ENCODE results near the gene MROH2A. TPM values are rescaled to one million over a fixed set of nuclear protein-coding genes. Genes with fewer than 3 reads are reported as not detected.
A peak's percentile ranks its signal among the peaks of the same experiment; 100 is the strongest.

The MROH2A gene
- total and polyA plus RNA-seq, 7 experiments from 2014 or later, result not detected

DNA sequence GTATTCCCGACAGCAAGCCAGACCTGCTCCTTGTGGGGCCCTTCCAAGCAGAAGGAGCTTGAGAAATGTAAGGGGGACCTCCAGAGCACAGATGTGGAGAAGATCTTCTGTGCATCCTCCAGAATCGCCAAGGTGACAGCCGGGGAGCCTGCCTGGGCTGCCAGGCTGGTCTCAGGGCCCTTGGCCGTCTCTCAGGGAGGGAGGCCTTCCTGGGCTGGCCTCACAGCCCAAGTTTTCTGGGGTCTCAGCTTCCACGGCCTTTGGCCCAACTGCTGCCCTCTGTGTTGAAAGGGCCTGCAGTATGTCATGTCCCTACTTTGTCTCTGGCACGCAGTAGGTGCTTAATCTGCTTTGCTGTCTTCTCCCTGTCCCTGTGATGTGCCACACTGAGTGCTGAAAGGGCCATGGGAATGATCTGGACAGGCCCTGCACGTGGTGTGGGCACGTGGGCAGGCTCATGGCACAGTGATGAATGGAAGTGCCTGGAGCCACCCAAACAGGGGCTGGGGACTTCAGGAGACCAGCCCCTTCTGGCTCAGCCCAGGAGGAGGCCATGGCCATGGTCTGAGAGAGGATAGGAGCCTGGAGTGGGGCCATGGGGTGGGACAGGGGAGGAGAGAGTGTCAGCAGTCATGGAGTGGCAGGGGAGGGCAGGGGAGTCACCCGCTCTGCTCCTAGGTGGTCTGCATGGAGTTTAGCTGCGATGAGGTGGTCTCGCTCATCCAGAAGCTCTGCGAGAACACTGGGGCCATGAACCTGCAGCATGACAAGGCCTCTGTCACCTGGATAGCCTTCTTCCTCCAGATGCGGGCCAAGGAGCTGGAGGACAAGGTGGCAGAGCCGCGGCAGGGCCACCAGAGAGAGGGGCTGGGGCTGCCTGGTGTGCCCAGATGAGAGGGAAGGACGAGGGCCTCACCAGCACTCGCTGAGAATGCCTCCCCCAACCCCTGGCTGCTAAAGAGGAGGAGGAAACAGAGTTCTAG is 40.8 kb downstream of the MROH2A start:
- DNase-seq (peak in 1 of 9 donors; percentile 2), ATAC-seq (no peak)
- Mint-ChIP-seq H3K9me3 (peaks cover 0 to 1% (median 0%) of the 10 kb centered on the region in 11 donors), H3K4me1 (no peaks in the 10 kb centered on the region), H3K27ac (no peak overlapping the region), H3K4me3 (no peak overlapping the region), H3K27me3 (peaks cover 0 to 20% (median 5%) of the 10 kb centered on the region in 5 donors), H3K36me3 (no peaks in the 10 kb centered on the region)
- Histone ChIP-seq H3K9me3 (ENCODE audit: control insufficient read depth in 2 of 3, low read length in 3 of 3) (no peaks in the 10 kb centered on the region), H3K4me1 (ENCODE audit: control insufficient read depth in 2 of 2, insufficient read depth in 2 of 2, low read length in 2 of 2) (no peaks in the 10 kb centered on the region), H3K27me3 (ENCODE audit: control insufficient read depth in 2 of 2, insufficient read depth in 2 of 2, low read length in 2 of 2) (no peaks in the 10 kb centered on the region), H3K36me3 (ENCODE audit: control insufficient read depth in 2 of 3, insufficient read depth in 3 of 3, low read length in 3 of 3) (no peaks in the 10 kb centered on the region), H3K4me3 (ENCODE audit: low read length) (no peak overlapping the region), H3K27ac (ENCODE audit: low read depth, low read length) (no peak overlapping the region)
- CTCF ChIA-PET, result no interaction called here
- intact Hi-C loops (cut with micrococcal nuclease), result no loop called here
- POLR2A ChIA-PET, result no interaction called here

- Mint-ChIP-seq H3K9me3 (peaks cover 0 to 1% (median 0%) of the 10 kb centered on the region in 11 donors), H3K4me3 (no peak overlapping the region), H3K36me3 (no peaks in the 10 kb centered on the region), H3K4me1 (no peaks in the 10 kb centered on the region), H3K27ac (peak overlapping the region in 1 of 9 donors; percentile 72), H3K27me3 (peaks cover 0 to 16% (median 5%) of the 10 kb centered on the region in 5 donors)
- Histone ChIP-seq H3K36me3 (ENCODE audit: control insufficient read depth in 2 of 3, insufficient read depth in 3 of 3, low read length in 3 of 3) (no peaks in the 10 kb centered on the region), H3K27ac (ENCODE audit: low read depth, low read length) (no peak overlapping the region), H3K4me1 (ENCODE audit: control insufficient read depth in 2 of 2, insufficient read depth in 2 of 2, low read length in 2 of 2) (no peaks in the 10 kb centered on the region), H3K9me3 (ENCODE audit: control insufficient read depth in 2 of 3, low read length in 3 of 3) (no peaks in the 10 kb centered on the region), H3K27me3 (ENCODE audit: control insufficient read depth in 2 of 2, insufficient read depth in 2 of 2, low read length in 2 of 2) (no peaks in the 10 kb centered on the region), H3K4me3 (ENCODE audit: low read length) (no peak overlapping the region)
- POLR2A ChIA-PET, result no interaction called here
- DNase-seq, result no peak
- intact Hi-C loops (cut with micrococcal nuclease), result no loop called here
- ATAC-seq, result no peak
- CTCF ChIA-PET, result no interaction called here
These were observed 42.0 kb downstream of the MROH2A start for GRCh38 chr2:233819884-233820773.

DNA sequence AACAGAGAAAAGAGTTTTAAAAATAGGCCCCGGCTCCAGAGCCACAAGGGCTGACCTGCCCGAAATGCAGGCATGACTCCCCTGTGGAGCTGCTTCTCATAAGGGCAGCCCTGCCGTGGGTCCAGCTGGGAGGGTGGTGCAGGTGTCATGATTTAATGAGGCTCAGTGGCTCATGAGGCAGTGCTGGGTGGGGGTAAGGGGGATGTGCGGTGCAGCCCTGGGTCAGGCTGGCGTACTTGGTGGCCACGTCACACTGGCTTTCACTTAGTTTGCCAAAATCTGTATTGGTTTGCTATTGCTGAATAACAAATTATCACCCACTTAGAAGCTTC is 42.6 kb downstream of the MROH2A start:
- ATAC-seq, result no peak
- H3K36me3 Mint-ChIP-seq, result no peaks in the 10 kb centered on the region
- CTCF ChIA-PET, result no interaction called here

GRCh38 chr2:233821196-233821595 is 43.1 kb downstream of the MROH2A start:
- peaks cover 0 to 15% (median 5%) of the 10 kb centered on the region in 5 donors for H3K27me3 Mint-ChIP-seq
- Histone ChIP-seq H3K27ac (ENCODE audit: low read depth, low read length) (no peak overlapping the region), H3K4me3 (ENCODE audit: low read length) (no peak overlapping the region), H3K4me1 (ENCODE audit: control insufficient read depth in 2 of 2, insufficient read depth in 2 of 2, low read length in 2 of 2) (no peaks in the 10 kb centered on the region), H3K36me3 (ENCODE audit: control insufficient read depth in 2 of 3, insufficient read depth in 3 of 3, low read length in 3 of 3) (no peaks in the 10 kb centered on the region), H3K27me3 (ENCODE audit: control insufficient read depth in 2 of 2, insufficient read depth in 2 of 2, low read length in 2 of 2) (no peaks in the 10 kb centered on the region), H3K9me3 (ENCODE audit: control insufficient read depth in 2 of 3, low read length in 3 of 3) (no peaks in the 10 kb centered on the region)
- no peak overlapping the region for H3K4me3 Mint-ChIP-seq
- intact Hi-C loops (cut with micrococcal nuclease), result no loop called here
- ChIA-PET CTCF (no interaction called here), POLR2A (no interaction called here)
- no peak overlapping the region for H3K27ac Mint-ChIP-seq
- H3K4me1 Mint-ChIP-seq, result no peaks in the 10 kb centered on the region
- H3K36me3 Mint-ChIP-seq, result no peaks in the 10 kb centered on the region
- DNase-seq (no peak), ATAC-seq (no peak)
- peaks cover 0 to 4% (median 0%) of the 10 kb centered on the region in 11 donors for H3K9me3 Mint-ChIP-seq

More for the DNA sequence above, 42.6 kb downstream of the MROH2A start:
- H3K36me3 ChIP-seq (ENCODE audit: control insufficient read depth in 2 of 3, insufficient read depth in 3 of 3, low read length in 3 of 3), result no peaks in the 10 kb centered on the region
- peak overlapping the region in 1 of 9 donors; percentile 72 for H3K27ac Mint-ChIP-seq
- no peaks in the 10 kb centered on the region for H3K4me1 Mint-ChIP-seq
- H3K27me3 ChIP-seq (ENCODE audit: control insufficient read depth in 2 of 2, insufficient read depth in 2 of 2, low read length in 2 of 2), result no peaks in the 10 kb centered on the region
- H3K4me3 ChIP-seq (ENCODE audit: low read length), result no peak overlapping the region
- no peak overlapping the region for H3K4me3 Mint-ChIP-seq
- POLR2A ChIA-PET, result no interaction called here
- no peaks in the 10 kb centered on the region for H3K9me3 ChIP-seq (ENCODE audit: control insufficient read depth in 2 of 3, low read length in 3 of 3)
- H3K27ac ChIP-seq (ENCODE audit: low read depth, low read length), result no peak overlapping the region
- H3K27me3 Mint-ChIP-seq, result peaks cover 0 to 16% (median 5%) of the 10 kb centered on the region in 5 donors
- no peak for DNase-seq
- intact Hi-C loops (cut with micrococcal nuclease), result no loop called here
- H3K4me1 ChIP-seq (ENCODE audit: control insufficient read depth in 2 of 2, insufficient read depth in 2 of 2, low read length in 2 of 2), result no peaks in the 10 kb centered on the region
- peaks cover 0 to 4% (median 0%) of the 10 kb centered on the region in 11 donors for H3K9me3 Mint-ChIP-seq

DNA sequence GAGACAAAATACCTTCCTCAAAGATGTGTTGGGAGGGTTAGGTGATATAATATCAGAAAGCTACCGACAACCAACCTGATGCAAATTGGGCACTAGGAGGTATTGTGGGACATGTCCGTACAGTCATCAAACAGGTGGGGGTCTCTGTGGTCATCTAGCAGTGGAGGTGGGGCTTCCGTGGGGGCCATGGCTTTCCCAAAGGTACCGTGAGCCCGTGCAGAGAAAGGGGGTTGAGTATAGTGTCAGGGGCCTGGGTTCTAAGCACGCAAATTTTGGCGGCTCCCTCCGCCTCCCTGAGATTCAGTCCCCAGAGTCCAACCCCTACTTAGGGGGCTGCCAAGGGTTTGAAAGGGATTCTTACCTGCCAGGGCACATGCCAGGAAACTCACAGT is 43.6 kb downstream of the MROH2A start:
- H3K4me1 ChIP-seq (ENCODE audit: control insufficient read depth in 2 of 2, insufficient read depth in 2 of 2, low read length in 2 of 2), result no peaks in the 10 kb centered on the region
- no peaks in the 10 kb centered on the region for H3K36me3 Mint-ChIP-seq
- POLR2A ChIA-PET, result no interaction called here
- no peaks in the 10 kb centered on the region for H3K4me1 Mint-ChIP-seq
- CTCF ChIA-PET, result no interaction called here
- H3K36me3 ChIP-seq (ENCODE audit: control insufficient read depth in 2 of 3, insufficient read depth in 3 of 3, low read length in 3 of 3), result no peaks in the 10 kb centered on the region
- ATAC-seq (no peak), DNase-seq (no peak)
- peaks cover 0 to 16% (median 5%) of the 10 kb centered on the region in 5 donors for H3K27me3 Mint-ChIP-seq
- no peak overlapping the region for H3K27ac ChIP-seq (ENCODE audit: low read depth, low read length)
- intact Hi-C loops (cut with micrococcal nuclease), result no loop called here
- no peaks in the 10 kb centered on the region for H3K9me3 ChIP-seq (ENCODE audit: control insufficient read depth in 2 of 3, low read length in 3 of 3)
- H3K27ac Mint-ChIP-seq, result no peak overlapping the region
- H3K4me3 ChIP-seq (ENCODE audit: low read length), result no peak overlapping the region
- H3K27me3 ChIP-seq (ENCODE audit: control insufficient read depth in 2 of 2, insufficient read depth in 2 of 2, low read length in 2 of 2), result no peaks in the 10 kb centered on the region
- H3K4me3 Mint-ChIP-seq, result no peak overlapping the region
- H3K9me3 Mint-ChIP-seq, result peaks cover 0 to 4% (median 0%) of the 10 kb centered on the region in 11 donors

DNA sequence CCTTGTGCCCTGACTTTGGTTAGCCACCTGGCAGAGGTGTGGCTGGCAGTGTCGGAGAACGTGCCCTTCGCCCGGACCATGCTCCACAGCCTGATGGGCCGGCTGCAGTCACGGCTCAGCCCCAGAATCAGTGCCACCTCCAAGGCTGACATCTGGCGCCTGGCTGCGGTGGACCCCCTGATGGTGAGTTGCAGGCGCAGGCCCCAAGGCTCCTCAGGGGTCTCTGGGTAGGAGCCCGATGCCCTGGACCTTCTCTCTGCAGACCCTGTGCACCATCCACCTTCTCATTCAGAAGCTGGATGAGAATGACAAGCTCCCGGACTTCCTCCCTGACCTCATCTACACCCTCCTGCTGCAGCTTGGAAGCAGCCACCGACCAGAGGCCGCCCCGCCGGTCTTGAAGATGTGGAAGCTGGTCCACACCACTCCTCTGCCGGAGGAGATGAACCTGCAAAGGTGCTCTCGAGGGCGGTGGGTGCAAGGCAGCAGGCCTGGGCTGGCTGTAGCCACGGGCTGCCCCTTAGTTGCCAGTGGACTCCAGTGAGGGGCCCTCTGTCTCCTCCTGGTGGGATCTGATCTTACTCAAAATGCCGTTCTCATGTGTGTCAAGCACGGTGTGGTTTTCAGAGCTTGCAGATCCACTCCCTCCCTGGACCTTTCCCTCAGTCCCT is 44.1 kb downstream of the MROH2A start:
- H3K27ac Mint-ChIP-seq, result no peak overlapping the region
- Histone ChIP-seq H3K36me3 (ENCODE audit: control insufficient read depth in 2 of 3, insufficient read depth in 3 of 3, low read length in 3 of 3) (no peaks in the 10 kb centered on the region), H3K4me1 (ENCODE audit: control insufficient read depth in 2 of 2, insufficient read depth in 2 of 2, low read length in 2 of 2) (no peaks in the 10 kb centered on the region), H3K27me3 (ENCODE audit: control insufficient read depth in 2 of 2, insufficient read depth in 2 of 2, low read length in 2 of 2) (no peaks in the 10 kb centered on the region), H3K9me3 (ENCODE audit: control insufficient read depth in 2 of 3, low read length in 3 of 3) (no peaks in the 10 kb centered on the region), H3K4me3 (ENCODE audit: low read length) (no peak overlapping the region), H3K27ac (ENCODE audit: low read depth, low read length) (no peak overlapping the region)
- no peaks in the 10 kb centered on the region for H3K4me1 Mint-ChIP-seq
- no peaks in the 10 kb centered on the region for H3K36me3 Mint-ChIP-seq
- DNase-seq (no peak), ATAC-seq (no peak)
- H3K27me3 Mint-ChIP-seq, result peaks cover 0 to 17% (median 5%) of the 10 kb centered on the region in 5 donors
- intact Hi-C loops (cut with micrococcal nuclease), result no loop called here
- no peak overlapping the region for H3K4me3 Mint-ChIP-seq
- ChIA-PET CTCF (no interaction called here), POLR2A (no interaction called here)
- peaks cover 0 to 4% (median 0%) of the 10 kb centered on the region in 11 donors for H3K9me3 Mint-ChIP-seq
